ENCODE results near the gene FUNDC2. TPM values are rescaled to one million over a fixed set of nuclear protein-coding genes. Genes with fewer than 3 reads are reported as not detected.

Gene FUNDC2
- total and polyA plus RNA-seq, 2 donors (not counting 3 experiments of a cell fraction or from before 2014, with no cell fraction given), result 53.3 to 65.6 TPM

- H3K79me2 ChIP-seq (ENCODE audit: control insufficient read depth, insufficient read depth, low read length), result no peaks in the 10 kb centered on the region
- intact Hi-C loops (cut with micrococcal nuclease) (no loop called here), dilution Hi-C loops (cut with MboI; ENCODE audit: extremely low pct_ligation_motif_present, low sequenced_read_pairs) (no loop called here)
- no peak overlapping the region for H3K9ac ChIP-seq (replicated peaks; ENCODE audit: extremely low read depth, insufficient read depth, low read length)
- peaks cover 0 to 2% of the 10 kb centered on the region in 2 experiments for H3K36me3 ChIP-seq (ENCODE audit: control insufficient read depth in 2 of 2, extremely low read depth in 1 of 2, insufficient read depth in 2 of 2, low read length in 2 of 2)
- H3K4me3 ChIP-seq (replicated peaks in 1 of 3; ENCODE audit: insufficient read depth in 1 of 3, low read depth in 1 of 3, low read length in 3 of 3), result no peak overlapping the region
- H4K20me1 ChIP-seq (replicated peaks; ENCODE audit: control insufficient read depth, extremely low read depth, insufficient read depth, low read length), result no peaks in the 10 kb centered on the region
- no peak overlapping the region for H3K27ac ChIP-seq (ENCODE audit: insufficient read depth, low read depth, low read length)
- no TSS peak for BruUV-seq (replicated peaks)
- H3K9me3 ChIP-seq (replicated peaks; ENCODE audit: control insufficient read depth, insufficient read depth, low read length), result no peaks in the 10 kb centered on the region
- H3K27me3 ChIP-seq (ENCODE audit: control insufficient read depth in 2 of 2, insufficient read depth in 2 of 2, low read length in 2 of 2), result no peaks in the 10 kb centered on the region
- no peak for TF ChIP-seq FOS (IDR thresholded peaks at IDR 0.05; ENCODE audit: borderline replicate concordance, insufficient read depth, low read length)
- no peak for TF ChIP-seq MYC (IDR thresholded peaks at IDR 0.05; ENCODE audit: low read depth, low read length)
- no peak for TF ChIP-seq POLR2A (IDR thresholded peaks at IDR 0.05; ENCODE audit: low read depth, low read length)
- no peak for TF ChIP-seq POLR2AphosphoS5 (IDR thresholded peaks at IDR 0.05; ENCODE audit: insufficient read depth, low read depth, low read length)
- H3K4me2 ChIP-seq (ENCODE audit: insufficient read depth, low read length), result no peak overlapping the region
- DNase-seq (ENCODE audit: low read depth, low spot score), result no peak
- no peak overlapping the region for H2AFZ ChIP-seq (ENCODE audit: low read depth, low read length)
- no peaks in the 10 kb centered on the region for H3K4me1 ChIP-seq (ENCODE audit: control insufficient read depth, extremely low read depth, insufficient read depth, low read length)
- no peaks in the 10 kb centered on the region for H3K9me1 ChIP-seq (replicated peaks; ENCODE audit: control insufficient read depth, extremely low read depth, insufficient read depth, low read length)
- FAIRE-seq, result no peak
- ChIA-PET CTCF (no interaction called here), POLR2A (no interaction called here)
Measured at GRCh38 chrX:155108427-155108826, 81.8 kb downstream of the FUNDC2 start.

Other genes starting within 250 kb of the FUNDC2 start
- gene MPP1, start 221.4 kb upstream of the FUNDC2 start, total RNA-seq, result 27.0 and 32.3 TPM in 2 replicates
- 22.1 and 23.0 TPM in 2 replicates for gene MPP1, start 221.4 kb upstream of the FUNDC2 start, polyA plus RNA-seq
- gene SMIM9, start 192.2 kb upstream of the FUNDC2 start, total RNA-seq, result not detected in 2 replicates
- gene SMIM9, start 192.2 kb upstream of the FUNDC2 start, polyA plus RNA-seq, result not detected in 2 replicates
- gene F8A1, start 140.5 kb upstream of the FUNDC2 start, total RNA-seq, result 11.4 and 19.8 TPM in 2 replicates
- gene F8A1, start 140.5 kb upstream of the FUNDC2 start, polyA plus RNA-seq, result 9.6 and 10.0 TPM in 2 replicates
- gene F8, start 4.1 kb upstream of the FUNDC2 start, total RNA-seq, result 0.67 and 1.1 TPM in 2 replicates
- 0.53 and 0.62 TPM in 2 replicates for gene F8, start 4.1 kb upstream of the FUNDC2 start, polyA plus RNA-seq
- gene CMC4, start 44.3 kb downstream of the FUNDC2 start, total RNA-seq, result 3.2 and 4.3 TPM in 2 replicates
- gene CMC4, start 44.3 kb downstream of the FUNDC2 start, polyA plus RNA-seq, result 6.7 and 8.2 TPM in 2 replicates
- 15.8 and 15.9 TPM in 2 replicates for gene MTCP1, start 44.3 kb downstream of the FUNDC2 start, total RNA-seq
- 1.8 and 3.1 TPM in 2 replicates for gene MTCP1, start 44.3 kb downstream of the FUNDC2 start, polyA plus RNA-seq
- 23.9 and 25.5 TPM in 2 replicates for gene BRCC3, start 44.7 kb downstream of the FUNDC2 start, total RNA-seq
- 9.7 and 12.4 TPM in 2 replicates for gene BRCC3, start 44.7 kb downstream of the FUNDC2 start, polyA plus RNA-seq
- 45.8 and 51.5 TPM in 2 replicates for gene VBP1, start 189.6 kb downstream of the FUNDC2 start, total RNA-seq
- gene VBP1, start 189.6 kb downstream of the FUNDC2 start, polyA plus RNA-seq, result 10.0 and 17.3 TPM in 2 replicates
- not detected in 2 replicates for gene RAB39B, start 237.6 kb downstream of the FUNDC2 start, total RNA-seq
- gene RAB39B, start 237.6 kb downstream of the FUNDC2 start, polyA plus RNA-seq, result not detected in 2 replicates

All from endothelial cell of umbilical vein (primary cell).